Subcutaneous abdominal adipose tissue (tissue), 5 donors: ENCODE data around the gene SMYD1.

Source experiments
- H3K27ac ChIP-seq: one replicate; pipeline ENCODE4 v1.7.0; 2013; ENCODE audit warnings: low read depth, mild to moderate bottlenecking, inconsistent platforms, low read length, moderate library complexity
- H3K27me3 ChIP-seq, 5 donors: one replicate each; pipeline ENCODE4 v1.7.0; 2013; ENCODE audit warnings: low read length in 5 of 5, inconsistent platforms in 1 of 5; ENCODE audit not compliant: control insufficient read depth in 5 of 5, insufficient read depth in 4 of 5
- H3K36me3 ChIP-seq, 5 donors: one replicate each; pipeline ENCODE4 v1.7.0; 2013; ENCODE audit warnings: low read length in 5 of 5; ENCODE audit not compliant: control insufficient read depth in 5 of 5, insufficient read depth in 5 of 5
- H3K4me1 ChIP-seq, 5 donors: one replicate each; pipeline ENCODE4 v1.7.0; 2013; ENCODE audit warnings: low read length in 5 of 5, mild to moderate bottlenecking in 3 of 5, moderate library complexity in 1 of 5; ENCODE audit not compliant: control insufficient read depth in 5 of 5, insufficient read depth in 5 of 5
- H3K4me3 ChIP-seq, 5 donors: one replicate each; pipeline ENCODE4 v1.7.0; 2013; ENCODE audit warnings: low read length in 5 of 5, low read depth in 1 of 5
- H3K9ac ChIP-seq, 5 donors: one replicate each; pipeline ENCODE4 v1.7.0; 2013; ENCODE audit warnings: low read length in 5 of 5, mild to moderate bottlenecking in 4 of 5, moderate library complexity in 3 of 5
- H3K9me3 ChIP-seq, 5 donors: one replicate each; pipeline ENCODE4 v1.7.0; 2013; ENCODE audit warnings: low read length in 5 of 5; ENCODE audit not compliant: control insufficient read depth in 5 of 5
- donor health status: healthy.
- donor health status: healthy.
- donor health status: healthy.
- donor health status: healthy.
- donor health status: healthy.

SMYD1 gene

GRCh38 chr2:88114889-88115288 is 47.3 kb downstream of the SMYD1 start:
- Histone ChIP-seq H3K27me3 (peaks cover 0 to 3% (median 0%) of the 10 kb centered on the region in 5 donors), H3K27ac (no peak overlapping the region), H3K9me3 (no peaks in the 10 kb centered on the region), H3K9ac (no peak overlapping the region), H3K4me1 (peaks cover 0 to 4% (median 0%) of the 10 kb centered on the region in 5 donors), H3K4me3 (no peak overlapping the region), H3K36me3 (no peaks in the 10 kb centered on the region)

DNA sequence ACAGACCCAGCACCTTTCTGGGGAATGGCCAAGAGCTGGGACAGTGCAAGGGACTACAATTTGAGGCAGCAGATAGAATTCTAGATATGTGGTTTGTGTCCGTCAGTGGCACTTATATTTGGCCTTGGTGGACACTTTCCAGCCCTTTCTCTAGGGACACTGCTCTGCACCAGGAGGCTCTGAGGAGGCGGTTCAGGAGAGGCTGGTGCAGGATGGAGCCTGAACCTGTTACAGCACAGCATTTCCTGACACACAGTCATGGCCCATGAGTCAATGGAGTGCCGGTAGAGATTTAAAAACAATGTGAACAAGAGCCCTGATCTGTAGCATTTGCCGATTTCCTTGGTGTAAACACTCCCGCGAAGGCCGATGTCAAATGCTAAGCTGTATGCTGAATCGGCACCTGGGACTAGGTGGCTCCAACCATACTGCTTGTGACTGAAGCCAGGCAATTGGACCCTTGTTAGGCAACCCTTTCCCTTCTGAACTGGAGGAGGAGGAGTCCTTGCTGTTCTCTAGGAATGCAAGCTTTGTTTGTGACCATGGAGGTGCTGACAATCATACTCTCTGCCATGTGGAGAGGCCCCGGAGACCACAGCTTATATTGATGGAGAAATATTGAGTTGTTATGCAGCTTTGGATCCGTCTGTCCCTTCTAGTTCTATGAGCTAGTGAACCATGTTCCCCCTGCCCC is 48.3 kb downstream of the SMYD1 start:
- H3K9me3 ChIP-seq, result no peaks in the 10 kb centered on the region
- no peak overlapping the region for H3K4me3 ChIP-seq
- no peak overlapping the region for H3K27ac ChIP-seq
- H3K27me3 ChIP-seq, result peaks cover 0 to 3% (median 0%) of the 10 kb centered on the region in 5 donors
- H3K9ac ChIP-seq, result no peak overlapping the region
- no peaks in the 10 kb centered on the region for H3K36me3 ChIP-seq
- peaks cover 0 to 4% (median 0%) of the 10 kb centered on the region in 5 donors for H3K4me1 ChIP-seq

GRCh38 chr2:88116669-88117432 is 49.2 kb downstream of the SMYD1 start:
- H3K9ac ChIP-seq, result no peak overlapping the region
- no peaks in the 10 kb centered on the region for H3K9me3 ChIP-seq
- peaks cover 0 to 4% (median 0%) of the 10 kb centered on the region in 5 donors for H3K4me1 ChIP-seq
- H3K4me3 ChIP-seq, result no peak overlapping the region
- H3K27me3 ChIP-seq, result peaks cover 0 to 3% (median 0%) of the 10 kb centered on the region in 5 donors
- H3K36me3 ChIP-seq, result no peaks in the 10 kb centered on the region
- H3K27ac ChIP-seq, result no peak overlapping the region

DNA sequence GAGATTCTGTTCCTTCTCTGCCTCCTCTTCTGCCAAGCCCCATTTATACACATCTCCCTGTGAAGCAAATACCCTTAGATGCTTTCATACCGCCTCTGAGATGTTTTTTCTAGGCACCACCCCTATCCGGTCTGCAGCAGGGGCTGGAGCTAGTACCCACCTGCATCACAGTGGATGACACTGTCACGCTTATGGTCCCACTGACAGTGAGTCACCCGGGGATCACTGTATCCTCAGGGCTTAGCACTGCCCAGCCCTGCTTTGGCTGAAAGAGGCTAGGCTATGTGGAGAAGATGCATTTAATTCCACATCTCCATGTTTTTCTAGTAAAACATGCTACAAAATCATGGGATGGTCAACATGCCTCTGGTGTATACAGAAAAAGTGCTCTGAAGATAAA is 50.3 kb downstream of the SMYD1 start:
- Histone ChIP-seq H3K4me3 (no peak overlapping the region), H3K27me3 (peaks cover 0 to 3% (median 0%) of the 10 kb centered on the region in 5 donors), H3K36me3 (no peaks in the 10 kb centered on the region), H3K4me1 (peaks cover 0 to 4% (median 0%) of the 10 kb centered on the region in 5 donors), H3K27ac (no peak overlapping the region), H3K9me3 (no peaks in the 10 kb centered on the region), H3K9ac (no peak overlapping the region)

DNA sequence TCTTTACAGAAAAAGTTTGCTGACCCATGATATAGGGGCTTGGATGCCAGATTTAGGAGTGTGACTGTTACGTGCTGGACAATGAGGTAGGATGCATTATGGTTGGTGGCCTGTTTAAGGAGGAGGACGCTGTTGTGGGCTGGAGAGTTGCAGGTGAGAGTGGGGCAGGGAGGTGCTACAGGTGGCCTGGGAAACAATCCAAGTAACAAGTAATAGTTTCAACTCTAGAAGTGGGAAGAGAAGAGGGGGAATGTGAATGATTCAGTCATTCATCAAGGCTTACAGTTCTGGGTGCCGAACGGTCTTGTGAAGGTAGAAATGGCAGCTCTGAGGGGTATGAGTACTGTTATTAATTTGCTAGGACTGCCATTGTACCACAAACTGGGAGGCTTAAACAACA is 54.1 kb downstream of the SMYD1 start:
- Histone ChIP-seq H3K27me3 (peaks cover 0 to 15% (median 3%) of the 10 kb centered on the region in 5 donors), H3K9me3 (no peaks in the 10 kb centered on the region), H3K4me3 (no peak overlapping the region), H3K27ac (no peak overlapping the region), H3K4me1 (no peaks in the 10 kb centered on the region), H3K36me3 (no peaks in the 10 kb centered on the region), H3K9ac (no peak overlapping the region)

- Histone ChIP-seq H3K27me3 (peaks cover 3 to 17% (median 4%) of the 10 kb centered on the region in 5 donors), H3K4me1 (no peaks in the 10 kb centered on the region), H3K36me3 (no peaks in the 10 kb centered on the region), H3K9ac (no peak overlapping the region), H3K27ac (no peak overlapping the region), H3K9me3 (no peaks in the 10 kb centered on the region), H3K4me3 (no peak overlapping the region)
These were observed 54.7 kb downstream of the SMYD1 start for GRCh38 chr2:88122141-88122884.

- Histone ChIP-seq H3K9me3 (no peaks in the 10 kb centered on the region), H3K27me3 (peaks cover 3 to 14% (median 4%) of the 10 kb centered on the region in 5 donors), H3K27ac (no peak overlapping the region), H3K4me1 (no peaks in the 10 kb centered on the region), H3K36me3 (no peaks in the 10 kb centered on the region), H3K9ac (no peak overlapping the region), H3K4me3 (no peak overlapping the region)
These were observed 55.7 kb downstream of the SMYD1 start for GRCh38 chr2:88123164-88123974.

DNA sequence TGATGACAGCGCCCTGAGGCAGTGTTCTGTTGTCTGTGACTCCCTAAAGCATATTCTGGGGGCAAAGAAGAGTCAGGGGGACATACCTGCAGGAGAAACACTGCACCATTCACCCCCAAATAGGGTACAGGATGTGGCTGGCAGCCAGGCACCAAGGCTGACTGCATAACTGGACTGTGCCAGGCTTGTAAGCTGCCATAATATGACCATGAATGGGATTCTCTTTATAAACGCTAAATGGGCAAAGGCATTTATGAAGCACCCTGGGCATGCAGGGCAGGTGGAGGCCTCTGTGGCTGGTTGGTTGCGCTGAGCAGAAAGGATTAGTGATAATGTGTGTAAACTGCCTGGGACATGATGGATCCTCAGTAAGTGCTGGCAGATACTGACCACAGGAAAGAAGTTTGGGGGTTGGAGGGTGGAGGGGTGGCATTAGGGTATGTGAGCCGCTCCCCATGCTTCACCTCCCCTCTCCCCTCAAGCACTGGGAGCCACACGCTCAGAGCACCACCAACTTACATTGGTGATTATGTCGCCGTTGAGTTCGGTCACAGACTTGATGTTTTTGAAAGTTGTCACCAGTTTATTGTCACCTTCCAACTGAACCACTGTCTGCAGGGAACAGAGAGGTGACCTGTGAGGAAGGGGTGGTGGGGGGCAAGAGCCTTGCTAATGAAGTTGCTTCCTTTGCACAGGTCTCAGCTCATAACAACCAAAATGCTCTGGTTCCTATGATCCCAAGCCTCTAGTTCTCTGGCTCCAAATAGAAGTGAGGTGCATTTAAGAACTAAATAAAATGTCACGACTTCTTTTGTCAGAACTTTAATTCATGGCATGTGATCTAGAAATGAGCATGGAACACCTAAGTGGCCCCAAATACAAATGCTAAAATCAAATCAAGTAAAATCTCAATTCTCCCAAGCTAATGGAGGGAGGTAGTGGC is 56.6 kb downstream of the SMYD1 start:
- Histone ChIP-seq H3K27me3 (peaks cover 3 to 14% (median 4%) of the 10 kb centered on the region in 5 donors), H3K4me1 (no peaks in the 10 kb centered on the region), H3K36me3 (no peaks in the 10 kb centered on the region), H3K27ac (no peak overlapping the region), H3K9me3 (no peaks in the 10 kb centered on the region), H3K4me3 (no peak overlapping the region), H3K9ac (no peak overlapping the region)
